ENCODE results near the gene TMSB4Y. TPM values are rescaled to one million over a fixed set of nuclear protein-coding genes. Genes with fewer than 3 reads are reported as not detected.

The TMSB4Y gene
- total RNA-seq, 1 donor from 2014 or later: not detected

- TF ChIP-seq CTCF (IDR thresholded peaks at IDR 0.05): no peak
- no peak overlapping the region for H3K4me3 Mint-ChIP-seq (ENCODE audit: unreplicated experiment)
- H3K36me3 Mint-ChIP-seq (ENCODE audit: unreplicated experiment): no peaks in the 10 kb centered on the region
Measured at GRCh38 chrY:13738618-13739017, 34.9 kb downstream of the TMSB4Y start.

GRCh38 chrY:13751289-13752071 lies 47.8 kb downstream of the TMSB4Y start:
- no peaks in the 10 kb centered on the region for H3K4me1 Mint-ChIP-seq (ENCODE audit: unreplicated experiment)
- H3K4me3 Mint-ChIP-seq (ENCODE audit: unreplicated experiment): no peak overlapping the region
- H3K9me3 Mint-ChIP-seq (ENCODE audit: unreplicated experiment): no peaks in the 10 kb centered on the region
- no peak for DNase-seq (ENCODE audit: extremely low spot score, unreplicated experiment)
- H3K27me3 Mint-ChIP-seq (ENCODE audit: unreplicated experiment): no peaks in the 10 kb centered on the region
- H3K27ac Mint-ChIP-seq (ENCODE audit: unreplicated experiment): no peak overlapping the region
- no peaks in the 10 kb centered on the region for H3K36me3 Mint-ChIP-seq (ENCODE audit: unreplicated experiment)
- no peak for TF ChIP-seq CTCF (IDR thresholded peaks at IDR 0.05)

More at GRCh38 chrY:13738618-13739017, 34.9 kb downstream of the TMSB4Y start:
- Mint-ChIP-seq H3K27ac (ENCODE audit: unreplicated experiment) (no peak overlapping the region), H3K4me1 (ENCODE audit: unreplicated experiment) (no peaks in the 10 kb centered on the region), H3K27me3 (ENCODE audit: unreplicated experiment) (no peaks in the 10 kb centered on the region), H3K9me3 (ENCODE audit: unreplicated experiment) (no peaks in the 10 kb centered on the region)
- DNase-seq (ENCODE audit: extremely low spot score, unreplicated experiment): no peak

GRCh38 chrY:13754661-13755060 lies 51.0 kb downstream of the TMSB4Y start:
- TF ChIP-seq CTCF (IDR thresholded peaks at IDR 0.05): no peak
- DNase-seq (ENCODE audit: extremely low spot score, unreplicated experiment): no peak
- Mint-ChIP-seq H3K4me1 (ENCODE audit: unreplicated experiment) (no peaks in the 10 kb centered on the region), H3K4me3 (ENCODE audit: unreplicated experiment) (no peak overlapping the region), H3K36me3 (ENCODE audit: unreplicated experiment) (no peaks in the 10 kb centered on the region), H3K27me3 (ENCODE audit: unreplicated experiment) (no peaks in the 10 kb centered on the region), H3K9me3 (ENCODE audit: unreplicated experiment) (no peaks in the 10 kb centered on the region), H3K27ac (ENCODE audit: unreplicated experiment) (no peak overlapping the region)

Other genes starting within 250 kb of the TMSB4Y start
- gene UTY, start 223.9 kb upstream of the TMSB4Y start, total RNA-seq: not detected in 2 replicates